Occipital lobe (tissue), 3 donors: ENCODE data around the gene COMMD2. TPM values are rescaled to one million over a fixed set of nuclear protein-coding genes. Genes with fewer than 3 reads are reported as not detected.

Source experiments
- DNase-seq: peaks from one replicate; lab custom pipeline; 2025; lab: John Stamatoyannopoulos, UW
- small RNA-seq: library from RNA; depleted of rRNA; stranded (forward); fragments of <200 nt; gene quantifications from one replicate; pipeline ENCODE3, GENCODE V24; 2014
- total RNA-seq: library from RNA; depleted of rRNA; stranded (reverse); fragments of >200 nt; gene quantifications from one replicate; pipeline ENCODE4 v1.2.3, GENCODE V29; 2014

Gene COMMD2
- total RNA-seq, 1 donor from 2014 or later, result 126 TPM

DNA sequence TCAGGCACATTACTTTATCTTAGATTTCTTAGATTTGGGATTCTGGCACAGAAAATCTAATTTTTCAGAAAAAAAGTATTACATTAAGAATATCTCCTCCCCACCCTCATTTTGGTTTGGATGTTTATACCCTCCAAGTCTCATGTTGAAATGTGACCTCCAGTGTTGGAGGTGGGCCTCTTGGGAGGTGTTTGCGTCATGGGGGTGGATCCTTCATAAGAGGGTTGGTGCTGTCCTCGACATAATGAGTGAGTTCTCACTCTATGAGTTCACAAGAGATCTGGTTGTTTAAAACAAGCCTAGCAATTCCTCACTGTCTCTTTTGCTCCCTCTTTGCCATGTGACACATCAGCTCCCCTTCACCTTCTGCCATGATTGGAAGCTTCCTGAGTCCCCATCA lies 48.8 kb downstream of the COMMD2 start:
- DNase-seq, result no peak

DNA sequence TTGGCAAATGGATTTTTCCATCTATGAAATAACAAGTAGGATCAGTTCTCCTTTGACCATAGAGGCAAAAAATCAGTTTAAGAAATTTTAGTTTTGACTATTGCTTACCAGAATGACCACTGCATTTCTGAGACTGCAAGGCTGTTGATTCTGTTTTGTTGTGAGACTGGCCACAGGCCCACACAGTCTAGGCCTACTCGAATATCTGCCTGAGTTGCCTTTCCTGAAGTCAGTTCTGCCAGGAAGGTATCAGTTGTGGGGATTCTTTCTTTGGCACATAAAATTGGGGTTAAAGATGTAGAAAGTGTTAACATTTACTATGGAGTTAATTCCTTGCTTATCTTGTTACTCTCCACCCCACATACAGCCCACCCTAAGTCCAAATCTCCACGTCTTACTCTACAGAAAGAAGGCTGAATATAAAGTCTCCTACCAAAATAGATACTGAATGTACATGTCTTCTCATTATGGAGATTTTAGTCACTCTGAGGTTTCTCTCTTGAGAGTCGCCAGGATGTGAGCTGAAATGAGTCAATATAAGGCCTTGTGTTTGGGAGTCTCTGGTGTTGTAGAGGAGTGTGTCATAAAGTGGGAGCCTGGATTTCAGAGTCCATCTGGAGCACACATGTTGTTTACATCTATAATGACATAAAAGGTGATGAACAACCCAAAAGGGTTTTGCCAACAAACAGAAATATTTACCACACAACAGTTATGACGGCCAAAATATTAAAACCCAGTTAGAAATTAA lies 49.4 kb downstream of the COMMD2 start:
- no peak for DNase-seq

DNA sequence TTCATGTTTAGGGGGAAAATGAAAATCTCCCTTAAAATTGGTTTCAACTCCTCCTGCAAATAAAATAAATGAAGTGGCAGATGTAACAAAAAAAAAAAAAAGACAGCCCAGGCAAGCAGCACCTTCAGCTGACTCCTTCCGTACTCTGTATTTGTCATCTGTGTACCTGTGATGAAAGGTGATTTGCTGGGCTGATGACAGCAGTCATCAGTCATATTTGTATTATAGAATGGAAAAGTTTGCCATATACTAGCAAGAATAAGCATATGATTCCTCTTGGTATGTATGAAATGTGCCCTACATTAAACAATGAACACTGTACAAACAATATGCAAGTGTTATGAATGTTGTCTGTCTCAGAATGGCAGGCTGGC lies 50.3 kb downstream of the COMMD2 start:
- DNase-seq, result no peak

DNA sequence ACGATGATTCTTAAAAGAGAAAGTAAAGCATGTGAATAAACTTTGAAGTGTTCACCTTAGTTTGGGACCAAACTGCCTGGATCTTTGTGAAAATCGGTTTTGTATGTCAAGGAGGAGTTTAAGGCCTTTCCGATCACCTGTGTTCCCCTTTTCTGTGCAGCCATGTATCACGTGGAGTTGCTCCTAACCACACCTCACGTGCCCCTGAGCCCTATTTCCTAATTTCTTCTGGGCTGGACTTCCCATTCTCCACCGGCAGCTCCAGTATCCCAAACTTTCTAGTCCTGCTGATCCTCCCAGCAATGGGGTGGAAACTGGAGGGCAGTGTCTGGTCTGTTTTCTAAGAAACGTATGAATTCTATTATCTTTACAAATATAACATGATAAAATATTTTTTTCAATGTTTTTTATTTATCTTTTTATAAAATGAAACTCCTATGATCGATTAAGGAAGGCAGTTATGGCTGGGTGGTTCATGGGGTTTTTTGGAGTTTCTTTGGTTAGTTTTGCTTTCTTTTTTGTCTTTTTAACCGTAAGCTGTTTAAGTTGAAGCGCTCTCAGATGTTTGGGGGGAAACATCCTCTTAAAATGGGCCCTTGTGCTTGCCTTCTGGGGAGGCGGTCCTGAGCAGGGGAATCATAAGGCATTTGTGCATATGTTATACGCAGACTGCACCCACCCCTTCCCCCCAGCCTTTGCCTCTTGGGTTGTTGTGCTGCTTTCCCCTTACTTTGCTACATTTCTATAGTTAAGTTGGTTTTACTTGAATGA lies 50.9 kb downstream of the COMMD2 start:
- DNase-seq, result no peak

Small RNAs within 50 kb of the gene (small RNA-seq; reads per million reads assigned to genes)
- not detected for gene RNU6-507P

Other genes starting within 250 kb of the COMMD2 start
- gene WWTR1, start 94.5 kb downstream of the COMMD2 start, total RNA-seq, result 8.0 TPM
- 0.78 TPM for gene ANKUB1, start 40.1 kb upstream of the COMMD2 start, total RNA-seq
- 108 TPM for gene RNF13, start 60.7 kb upstream of the COMMD2 start, total RNA-seq
- 459 TPM for gene PFN2, start 218.4 kb upstream of the COMMD2 start, total RNA-seq